GM20000 (cell line): ENCODE results near the gene TRIM14.

Experiments used
- DNase-seq: peaks from one replicate; pipeline ENCODE4 v3.0.0; 2012; ENCODE audit warnings: low spot score
- TF ChIP-seq, protein P1 (sequence below): IDR thresholded peaks from 2 replicates; pipeline ENCODE4 v1.5.1; 2012; ENCODE audit warnings: mild to moderate bottlenecking, control low read depth; ENCODE audit errors: extremely low read depth, missing control alignments

TRIM14 gene, protein sequence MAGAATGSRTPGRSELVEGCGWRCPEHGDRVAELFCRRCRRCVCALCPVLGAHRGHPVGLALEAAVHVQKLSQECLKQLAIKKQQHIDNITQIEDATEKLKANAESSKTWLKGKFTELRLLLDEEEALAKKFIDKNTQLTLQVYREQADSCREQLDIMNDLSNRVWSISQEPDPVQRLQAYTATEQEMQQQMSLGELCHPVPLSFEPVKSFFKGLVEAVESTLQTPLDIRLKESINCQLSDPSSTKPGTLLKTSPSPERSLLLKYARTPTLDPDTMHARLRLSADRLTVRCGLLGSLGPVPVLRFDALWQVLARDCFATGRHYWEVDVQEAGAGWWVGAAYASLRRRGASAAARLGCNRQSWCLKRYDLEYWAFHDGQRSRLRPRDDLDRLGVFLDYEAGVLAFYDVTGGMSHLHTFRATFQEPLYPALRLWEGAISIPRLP

DNA sequence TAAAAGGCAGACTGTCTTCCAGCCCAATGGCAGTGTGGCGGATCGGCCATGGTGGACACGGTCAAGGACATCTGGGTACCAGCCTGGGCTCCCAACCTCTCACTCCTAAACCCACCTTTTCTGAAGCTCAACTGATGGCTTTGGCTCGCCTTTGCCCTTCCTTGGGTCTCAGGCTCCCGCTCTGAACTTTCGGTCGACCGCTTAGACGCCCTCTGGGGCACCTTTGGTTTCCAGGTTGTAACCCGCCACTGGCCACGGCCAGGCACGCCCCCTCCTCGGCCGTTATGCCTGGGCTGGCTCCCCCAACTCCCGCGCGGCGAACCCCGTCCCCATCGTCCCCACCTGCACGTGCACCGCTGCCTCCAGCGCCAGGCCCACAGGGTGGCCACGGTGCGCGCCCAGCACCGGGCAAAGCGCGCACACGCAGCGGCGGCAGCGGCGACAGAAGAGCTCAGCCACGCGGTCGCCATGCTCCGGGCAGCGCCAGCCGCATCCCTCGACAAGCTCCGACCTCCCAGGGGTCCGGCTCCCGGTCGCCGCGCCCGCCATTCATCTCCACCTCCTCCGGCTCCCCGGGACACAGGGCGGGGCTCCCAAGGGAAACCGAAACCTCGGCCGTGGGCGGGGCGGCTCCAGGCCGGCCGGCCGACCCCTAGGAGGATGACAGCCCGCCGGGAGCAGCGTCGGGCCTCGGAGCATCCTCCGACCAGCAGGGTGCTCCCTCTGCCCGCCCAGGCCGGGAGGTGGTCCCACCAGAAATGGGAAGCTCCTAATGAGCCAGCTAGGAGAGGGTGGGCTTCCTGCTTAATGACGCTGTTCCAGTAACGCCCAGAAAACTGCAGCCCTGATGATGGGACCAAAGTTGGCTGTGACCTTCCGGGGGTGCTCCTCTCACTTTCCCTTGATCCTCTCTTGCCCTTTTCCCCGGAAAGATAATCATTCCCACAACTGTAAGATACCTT, at the start of gene TRIM14:
Gene TRIM14 (minus strand): TSS at position 583 of the 962 bp plus-strand sequence. CDS start 34 bp downstream, at position 549.
- DNase-seq, result peak; percentile 86
- TF ChIP-seq, protein P1, sequence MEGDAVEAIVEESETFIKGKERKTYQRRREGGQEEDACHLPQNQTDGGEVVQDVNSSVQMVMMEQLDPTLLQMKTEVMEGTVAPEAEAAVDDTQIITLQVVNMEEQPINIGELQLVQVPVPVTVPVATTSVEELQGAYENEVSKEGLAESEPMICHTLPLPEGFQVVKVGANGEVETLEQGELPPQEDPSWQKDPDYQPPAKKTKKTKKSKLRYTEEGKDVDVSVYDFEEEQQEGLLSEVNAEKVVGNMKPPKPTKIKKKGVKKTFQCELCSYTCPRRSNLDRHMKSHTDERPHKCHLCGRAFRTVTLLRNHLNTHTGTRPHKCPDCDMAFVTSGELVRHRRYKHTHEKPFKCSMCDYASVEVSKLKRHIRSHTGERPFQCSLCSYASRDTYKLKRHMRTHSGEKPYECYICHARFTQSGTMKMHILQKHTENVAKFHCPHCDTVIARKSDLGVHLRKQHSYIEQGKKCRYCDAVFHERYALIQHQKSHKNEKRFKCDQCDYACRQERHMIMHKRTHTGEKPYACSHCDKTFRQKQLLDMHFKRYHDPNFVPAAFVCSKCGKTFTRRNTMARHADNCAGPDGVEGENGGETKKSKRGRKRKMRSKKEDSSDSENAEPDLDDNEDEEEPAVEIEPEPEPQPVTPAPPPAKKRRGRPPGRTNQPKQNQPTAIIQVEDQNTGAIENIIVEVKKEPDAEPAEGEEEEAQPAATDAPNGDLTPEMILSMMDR, result peak; percentile 8

DNA sequence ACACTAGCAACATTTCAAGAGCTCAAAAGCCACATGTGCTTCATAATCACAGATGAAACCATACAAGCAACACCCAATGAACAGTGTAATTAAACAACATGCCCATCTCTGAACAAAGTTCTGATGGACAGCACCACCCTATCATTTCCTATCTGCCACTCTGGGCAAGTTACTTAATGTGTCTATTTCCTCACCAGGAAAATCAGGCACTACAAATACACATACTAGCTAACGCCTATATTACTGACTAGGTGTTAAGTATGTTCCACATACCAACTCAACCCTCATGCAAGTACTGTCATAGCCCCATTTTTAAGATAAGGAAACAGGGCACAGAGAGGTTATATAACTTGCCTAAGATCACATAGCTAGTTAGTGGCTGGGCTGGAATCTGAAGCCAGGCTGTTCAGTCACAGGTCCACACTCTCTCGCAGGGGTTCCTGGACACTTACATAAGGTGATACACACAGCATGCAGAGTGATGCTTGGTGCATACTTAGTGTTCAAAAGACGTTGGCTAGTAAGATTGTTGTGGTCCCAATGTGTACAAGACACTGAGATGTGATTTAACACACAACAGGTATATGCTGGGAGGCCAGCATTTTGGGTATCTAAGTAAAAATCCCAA, 49.2 kb upstream of the TRIM14 start:
- TF ChIP-seq, protein P1, result no peak
- no peak for DNase-seq

DNA sequence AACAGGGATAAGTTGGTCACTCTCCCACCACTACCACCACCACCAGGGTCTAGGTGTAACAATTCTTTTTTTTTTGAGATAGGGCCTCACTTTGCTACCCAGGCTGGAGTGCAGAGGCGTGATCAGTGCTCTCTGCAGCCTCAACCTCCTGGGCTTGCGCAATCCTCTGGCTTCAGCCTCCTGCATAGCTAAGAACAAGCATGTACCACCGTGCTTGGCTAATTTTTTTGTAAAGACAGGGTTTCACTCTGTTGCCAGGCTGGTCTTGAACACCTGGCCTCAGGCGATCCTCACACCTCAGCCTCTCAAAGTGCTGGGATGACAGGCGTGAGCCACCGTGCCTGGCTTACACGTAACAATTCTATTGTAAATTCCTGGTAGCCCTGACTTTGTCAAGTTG, 45.9 kb upstream of the TRIM14 start:
- TF ChIP-seq, protein P1, result no peak

DNA sequence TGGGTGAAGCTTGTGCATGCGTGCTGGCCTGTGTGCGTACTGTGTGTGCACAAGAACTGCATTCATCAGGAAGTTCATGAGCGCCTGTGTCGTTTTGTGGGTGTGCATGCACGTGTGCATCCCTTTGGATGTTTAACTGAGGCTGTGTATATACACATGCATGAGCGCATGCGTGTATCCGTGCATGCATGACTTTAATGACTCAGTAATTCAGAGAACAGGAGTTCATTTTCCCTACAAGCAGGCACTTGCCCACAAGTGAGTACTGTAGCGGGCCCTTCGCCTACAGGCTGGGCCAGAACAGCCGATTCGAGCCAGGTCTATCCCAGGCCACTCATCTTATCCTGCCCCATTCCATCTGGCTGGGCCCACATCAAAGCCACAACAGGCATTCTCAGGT, 43.6 kb upstream of the TRIM14 start:
- no peak for DNase-seq

More for the DNA sequence above, 45.9 kb upstream of the TRIM14 start:
- DNase-seq, result no peak

DNA sequence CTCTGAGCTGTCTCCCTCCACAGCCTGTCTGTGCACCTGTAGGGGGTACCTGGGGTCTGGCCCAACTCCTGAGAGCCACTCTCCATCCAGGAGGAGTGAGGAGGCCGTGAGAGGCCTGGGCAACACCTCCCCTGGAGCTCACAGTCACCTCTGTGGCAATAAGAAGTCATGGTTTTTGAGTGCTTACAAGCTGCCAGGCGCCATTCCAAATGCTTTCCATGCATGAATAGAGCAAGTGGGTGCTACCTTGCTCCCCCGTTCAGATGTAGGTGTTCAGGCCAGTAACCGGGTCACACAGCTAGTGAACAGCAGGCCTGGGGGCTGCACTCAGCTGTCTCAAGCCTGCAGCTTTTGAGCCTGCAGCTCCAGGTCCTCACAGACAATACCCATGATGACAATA, 42.8 kb upstream of the TRIM14 start:
- DNase-seq, result no peak
- TF ChIP-seq, protein P1, result no peak

More for the DNA sequence above, 43.6 kb upstream of the TRIM14 start:
- TF ChIP-seq, protein P1, result no peak

DNA sequence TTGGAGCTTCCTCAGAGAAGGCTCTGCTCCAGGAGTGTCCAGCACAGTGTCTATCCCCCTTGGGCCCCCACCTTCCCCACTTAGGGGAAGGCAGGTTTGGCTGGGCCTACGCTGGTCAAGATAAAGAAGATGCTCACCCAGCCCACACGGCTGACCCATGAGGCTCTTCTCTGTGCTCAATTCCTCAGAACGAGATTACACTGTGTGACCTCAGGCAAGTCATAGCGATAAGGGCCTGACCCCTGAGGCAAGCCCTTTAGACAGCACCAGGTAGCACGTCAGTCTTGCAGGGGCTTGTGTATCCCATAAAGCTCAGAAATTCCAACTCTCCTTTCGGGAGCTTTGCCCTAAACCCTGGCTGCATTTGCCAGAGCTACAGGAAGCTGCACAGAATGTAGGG, 40.8 kb upstream of the TRIM14 start:
- TF ChIP-seq, protein P1, result no peak
- DNase-seq, result no peak
